Muscle of arm (tissue), 12 donors: ENCODE measurements around the gene RFPL3. TPM values are rescaled to one million over a fixed set of nuclear protein-coding genes. Genes with fewer than 3 reads are reported as not detected.

Experiments used
- polyA plus RNA-seq, 12 donors: library from polyadenylated mRNA; unstranded; fragments of 120-200 nt; gene quantifications; one replicate each; pipeline ENCODE4 v1.2.1, GENCODE V29; 2013; ENCODE audit not compliant: insufficient read length in 12 of 12

RFPL3 gene
- polyA plus RNA-seq, 12 donors, result 0.31 to 0.40 TPM; not detected in 10

Other genes starting within 250 kb of the RFPL3 start
- under 1 TPM in 1 of 12 donors, not detected in 11; 0.48 TPM for gene C22orf42, start 198.6 kb upstream of the RFPL3 start, polyA plus RNA-seq
- under 1 TPM in 1 of 12 donors, not detected in 11; 0.15 TPM for gene RFPL2, start 152.8 kb upstream of the RFPL3 start, polyA plus RNA-seq
- gene SLC5A4, start 102.5 kb upstream of the RFPL3 start, polyA plus RNA-seq, result 1 to 10 TPM in 3 of 12 donors, under 1 TPM in 7, not detected in 2; 0.48 to 2.1 (median 0.89) TPM
- 10 to 100 TPM in 11 of 12 donors, not detected in 1; 51.5 to 69.2 (median 59.5) TPM for gene RTCB, start 54.4 kb downstream of the RFPL3 start, polyA plus RNA-seq
- gene BPIFC, start 106.6 kb downstream of the RFPL3 start, polyA plus RNA-seq, result not detected
- gene FBXO7, start 116.9 kb downstream of the RFPL3 start, polyA plus RNA-seq, result 10 to 100 TPM in 11 of 12 donors, not detected in 1; 45.1 to 88.2 (median 70.9) TPM